ENCODE measurements around the gene CERS5. TPM values are rescaled to one million over a fixed set of nuclear protein-coding genes. Genes with fewer than 3 reads are reported as not detected.

CERS5 gene
- total and polyA plus RNA-seq, 10 of the 15 experiments (the other 5 are each of a cell fraction or from before 2014, with no cell fraction given): 6.8 to 50.1 (median 31.8) TPM

DNA sequence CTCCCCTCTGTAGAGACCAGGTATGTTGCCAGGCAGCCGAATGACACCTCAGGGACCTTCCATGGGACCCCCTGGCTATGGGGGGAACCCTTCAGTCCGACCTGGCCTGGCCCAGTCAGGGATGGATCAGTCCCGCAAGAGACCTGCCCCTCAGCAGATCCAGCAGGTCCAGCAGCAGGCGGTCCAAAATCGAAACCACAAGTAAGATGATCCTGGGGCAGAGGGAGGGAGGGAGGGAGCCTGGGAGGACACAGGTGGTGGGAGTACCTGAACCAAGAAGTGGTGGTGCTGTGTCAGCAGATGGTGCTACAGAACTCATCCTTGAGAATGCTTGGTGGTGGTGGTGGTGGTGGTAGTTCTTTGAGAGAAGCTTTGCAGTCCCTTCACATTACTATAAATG lies 81.0 kb downstream of the CERS5 start (continued):
- TF ChIP-seq, protein P1, sequence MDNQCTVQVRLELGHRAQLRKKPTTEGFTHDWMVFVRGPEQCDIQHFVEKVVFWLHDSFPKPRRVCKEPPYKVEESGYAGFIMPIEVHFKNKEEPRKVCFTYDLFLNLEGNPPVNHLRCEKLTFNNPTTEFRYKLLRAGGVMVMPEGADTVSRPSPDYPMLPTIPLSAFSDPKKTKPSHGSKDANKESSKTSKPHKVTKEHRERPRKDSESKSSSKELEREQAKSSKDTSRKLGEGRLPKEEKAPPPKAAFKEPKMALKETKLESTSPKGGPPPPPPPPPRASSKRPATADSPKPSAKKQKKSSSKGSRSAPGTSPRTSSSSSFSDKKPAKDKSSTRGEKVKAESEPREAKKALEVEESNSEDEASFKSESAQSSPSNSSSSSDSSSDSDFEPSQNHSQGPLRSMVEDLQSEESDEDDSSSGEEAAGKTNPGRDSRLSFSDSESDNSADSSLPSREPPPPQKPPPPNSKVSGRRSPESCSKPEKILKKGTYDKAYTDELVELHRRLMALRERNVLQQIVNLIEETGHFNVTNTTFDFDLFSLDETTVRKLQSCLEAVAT (IDR thresholded peaks at IDR 0.05): no peak
- TF ChIP-seq NFYB (IDR thresholded peaks at IDR 0.05; ENCODE audit: insufficient read depth, low read depth, low read length) (no peak), TBL1XR1 (IDR thresholded peaks at IDR 0.05; ENCODE audit: low read depth, low read length) (no peak)

DNA sequence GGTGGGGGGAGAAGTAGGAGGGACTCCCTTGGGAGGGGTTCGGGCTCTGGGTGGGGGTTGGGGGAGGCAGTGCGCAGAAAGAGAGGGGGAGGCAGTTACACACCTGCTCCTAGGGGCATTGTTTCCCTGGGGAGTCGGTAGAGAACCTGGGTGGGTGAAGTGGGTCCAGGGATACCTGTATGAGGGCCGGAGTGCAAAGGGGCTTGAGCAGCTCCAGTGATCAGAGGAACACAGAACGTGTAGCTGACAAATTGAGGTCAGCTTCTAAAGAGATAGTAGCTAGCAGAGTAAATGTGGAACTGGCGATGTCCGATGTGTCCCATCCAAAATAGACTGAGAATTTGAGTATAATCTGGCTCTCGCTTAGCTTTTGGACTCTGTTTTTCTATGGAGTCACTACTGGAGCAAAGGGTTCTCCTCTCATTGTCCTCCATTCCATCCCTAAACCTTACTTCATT lies 81.5 kb downstream of the CERS5 start:
- ATAC-seq: peak; percentile 27
- H3K4me3 ChIP-seq: peak overlapping the region; percentile 76
- no peaks in the 10 kb centered on the region for H3K4me1 ChIP-seq (ENCODE audit: control insufficient read depth, insufficient read depth, low read length)
- H3K4me2 ChIP-seq (ENCODE audit: control insufficient read depth, insufficient read depth): peak overlapping the region; percentile 19
- in situ Hi-C loops (cut with MboI): no loop called here
- H3K9ac ChIP-seq (ENCODE audit: control insufficient read depth, insufficient read depth, low read length): peak overlapping the region; percentile 59; the same call in 1 of the 2 replicates
- H2AFZ ChIP-seq (ENCODE audit: control insufficient read depth, low read depth, low read length): no peak overlapping the region
- TSS peak; percentile 70 for BruUV-seq (replicated peaks)
- no peaks in the 10 kb centered on the region for H3K9me3 ChIP-seq (replicated peaks; ENCODE audit: control insufficient read depth, insufficient read depth, low read length)
- peaks cover 9% of the 10 kb centered on the region for H3K79me2 ChIP-seq (ENCODE audit: control insufficient read depth, insufficient read depth, low read length)
- POLR2A ChIA-PET: interaction anchor here (0.6 to 2.3 kb wide), 8 partner anchors 19 to 198 kb away, joined by 3 to 39 read pairs (median 4); partner anchors contain the start of genes CERS5, COX14, GPD1 and LIMA1
- CTCF ChIA-PET: interaction anchor here (0.6 to 9.0 kb wide), 21 partner anchors 8 to 317 kb away, joined by 3 to 250 read pairs (median 6); partner anchors contain the start of genes CERS5, COX14 and RACGAP1
- H3K27me3 ChIP-seq (replicated peaks in 1 of 2; ENCODE audit: control insufficient read depth in 2 of 2, insufficient read depth in 2 of 2, low read length in 1 of 2): no peaks in the 10 kb centered on the region
- peak; percentile 4 for DNase-seq (ENCODE audit: low read depth, low spot score)
- FAIRE-seq: no peak
- intact Hi-C loops (cut with micrococcal nuclease; ENCODE audit: unreplicated experiment): loop anchor here (1.0 to 2.0 kb wide), 2 partner anchors 27 to 81 kb away; partner anchors contain the start of genes CERS5 and COX14
- peaks cover 0 to 18% of the 10 kb centered on the region in 2 experiments for H3K36me3 ChIP-seq (ENCODE audit: control insufficient read depth in 2 of 2, insufficient read depth in 2 of 2, low read length in 1 of 2)
- RAD21 ChIA-PET (ENCODE audit: unreplicated experiment): interaction anchor here (0.7 to 3.5 kb wide), 13 partner anchors 11 to 230 kb away, joined by 3 to 66 read pairs (median 8); partner anchors contain the start of genes CERS5, COX14 and RACGAP1
- SMC1A ChIA-PET (ENCODE audit: uncharacterized antibody, unreplicated experiment): interaction anchor here (0.6 to 2.8 kb wide), 10 partner anchors 15 to 229 kb away, joined by 3 to 32 read pairs (median 4); partner anchors contain the start of gene COX14
- TF ChIP-seq POLR2A (IDR thresholded peaks at IDR 0.05; ENCODE audit: low read depth, low read length) (no peak), EP300 (IDR thresholded peaks at IDR 0.05; ENCODE audit: borderline replicate concordance in 1 of 2, control insufficient read depth in 1 of 2, low read depth in 2 of 2, low read length in 2 of 2) (no peak), MEF2B (IDR thresholded peaks at IDR 0.05; ENCODE audit: partially characterized antibody, poor library complexity, severe bottlenecking) (peak; percentile 50), MTA3 (IDR thresholded peaks at IDR 0.05; ENCODE audit: borderline replicate concordance, low read length) (no peak), ZNF217 (IDR thresholded peaks at IDR 0.05) (no peak), RBBP5 (conservative IDR thresholded peaks at IDR 0.05) (no peak)
- 2% methylated on average over 6 of the region's 8 CpGs for WGBS (ENCODE audit: insufficient coverage, insufficient replicate concordance, low lambda C conversion rate, missing lambda C conversion rate)
- no peak overlapping the region for H3K27ac ChIP-seq (ENCODE audit: control insufficient read depth, insufficient read depth)
- 0 out of 2 replicates have a peak, but pooled peaks cover 4% of the 10 kb centered on the region for H4K20me1 ChIP-seq (ENCODE audit: control insufficient read depth, insufficient read depth)
